Activated T-cell treated with anti-CD3 and anti-CD28 coated beads, Interleukin-2, amount 50 U/mL, for 72 hours (primary cell): ENCODE results near the gene PTH2. TPM values are rescaled to one million over a fixed set of nuclear protein-coding genes. Genes with fewer than 3 reads are reported as not detected.
"Not testable (repeated sequence)": the region's sequence is repeated elsewhere in the genome, so short reads cannot be mapped to it uniquely, and the experiment has no call there.

Source experiments
- ATAC-seq, 2 donors: fragments of 150-1000 bp; cut with Tn5 transposase; replicated peaks in 1 of 2; 2 replicates each; pipeline ENCODE4 v1.10.0; 2021; ENCODE audit warnings: moderate library complexity in 2 of 2, mild to moderate bottlenecking in 1 of 2
- DNase-seq, 2 donors: peaks; one replicate each; pipeline ENCODE4 v3.0.0; 2021 to 2022; ENCODE audit warnings: mixed read lengths in 1 of 2
- H3K27ac Mint-ChIP-seq: one replicate; pipeline ENCODE4 v1.8.0; 2022; ENCODE audit warnings: mild to moderate bottlenecking, moderate library complexity, mixed read lengths
- H3K27me3 Mint-ChIP-seq: one replicate; pipeline ENCODE4 v1.8.0; 2022; ENCODE audit warnings: low read depth, mixed read lengths
- H3K36me3 Mint-ChIP-seq, 2 donors: one replicate each; pipeline ENCODE4 v1.8.0; 2022; ENCODE audit warnings: mixed read lengths in 2 of 2, mild to moderate bottlenecking in 1 of 2; ENCODE audit not compliant: insufficient read depth in 2 of 2
- H3K4me1 Mint-ChIP-seq: one replicate; pipeline ENCODE4 v1.8.0; 2022; ENCODE audit warnings: low read depth, mixed read lengths
- H3K4me3 Mint-ChIP-seq, 2 donors: one replicate each; pipeline ENCODE4 v1.8.0; 2022; ENCODE audit warnings: mild to moderate bottlenecking in 2 of 2, mixed read lengths in 2 of 2, moderate library complexity in 2 of 2
- H3K9me3 Mint-ChIP-seq, 2 donors: one replicate each; pipeline ENCODE4 v1.8.0; 2022; ENCODE audit warnings: mixed read lengths in 2 of 2
- total RNA-seq, 2 donors: library from RNA; stranded (reverse); gene quantifications; one replicate each; pipeline ENCODE4 v1.2.3, GENCODE V29; 2022

Gene PTH2
- total RNA-seq, 2 donors from 2014 or later, result not detected

DNA sequence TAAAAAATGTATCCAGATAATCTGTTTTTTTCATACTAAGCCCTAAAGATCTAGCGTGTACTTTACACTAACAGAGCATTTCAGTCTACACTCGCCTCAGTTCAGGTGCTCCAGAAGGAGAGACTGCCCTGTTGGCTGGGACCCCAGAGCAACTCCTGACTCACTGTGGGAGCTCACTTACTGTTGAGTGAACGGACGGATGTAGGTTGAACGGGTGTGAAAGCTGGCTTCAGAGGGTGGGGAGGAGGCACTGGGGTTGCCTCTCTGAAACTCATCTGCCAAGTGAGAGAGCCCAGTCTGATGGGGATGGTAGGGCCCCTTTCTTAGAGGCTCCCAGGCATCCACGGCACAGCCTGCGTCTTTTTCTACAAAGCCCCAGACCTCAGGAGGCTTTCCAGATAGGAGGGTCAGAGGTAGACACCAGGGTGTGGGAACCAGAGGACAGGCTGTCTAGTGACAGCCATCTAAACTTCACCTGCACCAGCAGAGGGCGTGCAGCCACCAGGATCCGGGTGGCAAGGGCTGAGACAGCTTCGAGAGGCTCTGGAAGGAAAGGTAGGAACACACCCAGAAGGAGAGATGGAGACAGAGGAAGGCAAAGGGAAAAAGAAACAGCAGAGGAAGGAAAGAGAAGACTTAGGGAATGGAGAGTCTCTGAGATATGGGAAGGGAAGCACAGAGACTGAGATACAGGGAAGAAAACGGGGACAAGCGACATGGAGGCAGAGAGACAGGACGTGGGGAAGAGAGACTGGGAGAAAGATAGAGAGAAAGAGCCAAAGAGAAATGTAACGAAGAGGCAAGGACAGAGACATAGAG lies 31.5 kb downstream of the PTH2 start:
- DNase-seq, result peak; percentile 78 to 83
- H3K27me3 Mint-ChIP-seq, result peaks cover 7% of the 10 kb centered on the region
- H3K36me3 Mint-ChIP-seq, result no peaks in the 10 kb centered on the region
- peak; percentile 89 to 91 for ATAC-seq
- no peak overlapping the region for H3K27ac Mint-ChIP-seq
- H3K9me3 Mint-ChIP-seq, result no peaks in the 10 kb centered on the region
- H3K4me3 Mint-ChIP-seq, result no peak overlapping the region
- H3K4me1 Mint-ChIP-seq, result peaks cover 27% of the 10 kb centered on the region

DNA sequence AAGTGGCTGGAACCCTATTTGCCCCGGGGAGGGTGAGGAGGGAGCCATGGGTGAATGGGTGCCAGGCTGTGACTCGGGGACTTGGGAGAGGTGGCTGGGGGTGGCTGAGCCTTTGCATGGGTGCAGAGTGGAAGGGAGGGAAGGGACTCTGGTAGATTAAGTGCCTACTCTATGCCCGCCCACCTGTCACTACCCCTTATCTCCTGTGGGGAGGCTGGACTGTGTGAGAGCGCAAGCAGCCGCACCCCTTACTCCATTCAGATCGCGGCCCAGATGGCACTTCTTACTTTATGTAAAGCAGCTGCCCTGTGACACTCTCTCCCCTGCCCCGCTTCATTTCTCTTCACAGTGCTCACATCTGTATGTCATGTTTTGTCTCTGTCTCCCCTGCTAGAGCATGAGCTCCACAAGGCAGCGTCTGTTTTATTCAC lies 32.3 kb downstream of the PTH2 start:
- peaks cover 27% of the 10 kb centered on the region for H3K4me1 Mint-ChIP-seq
- no peaks in the 10 kb centered on the region for H3K9me3 Mint-ChIP-seq
- no peak for ATAC-seq
- DNase-seq, result no peak
- no peaks in the 10 kb centered on the region for H3K36me3 Mint-ChIP-seq
- no peak overlapping the region for H3K4me3 Mint-ChIP-seq
- peaks cover 7% of the 10 kb centered on the region for H3K27me3 Mint-ChIP-seq
- no peak overlapping the region for H3K27ac Mint-ChIP-seq

DNA sequence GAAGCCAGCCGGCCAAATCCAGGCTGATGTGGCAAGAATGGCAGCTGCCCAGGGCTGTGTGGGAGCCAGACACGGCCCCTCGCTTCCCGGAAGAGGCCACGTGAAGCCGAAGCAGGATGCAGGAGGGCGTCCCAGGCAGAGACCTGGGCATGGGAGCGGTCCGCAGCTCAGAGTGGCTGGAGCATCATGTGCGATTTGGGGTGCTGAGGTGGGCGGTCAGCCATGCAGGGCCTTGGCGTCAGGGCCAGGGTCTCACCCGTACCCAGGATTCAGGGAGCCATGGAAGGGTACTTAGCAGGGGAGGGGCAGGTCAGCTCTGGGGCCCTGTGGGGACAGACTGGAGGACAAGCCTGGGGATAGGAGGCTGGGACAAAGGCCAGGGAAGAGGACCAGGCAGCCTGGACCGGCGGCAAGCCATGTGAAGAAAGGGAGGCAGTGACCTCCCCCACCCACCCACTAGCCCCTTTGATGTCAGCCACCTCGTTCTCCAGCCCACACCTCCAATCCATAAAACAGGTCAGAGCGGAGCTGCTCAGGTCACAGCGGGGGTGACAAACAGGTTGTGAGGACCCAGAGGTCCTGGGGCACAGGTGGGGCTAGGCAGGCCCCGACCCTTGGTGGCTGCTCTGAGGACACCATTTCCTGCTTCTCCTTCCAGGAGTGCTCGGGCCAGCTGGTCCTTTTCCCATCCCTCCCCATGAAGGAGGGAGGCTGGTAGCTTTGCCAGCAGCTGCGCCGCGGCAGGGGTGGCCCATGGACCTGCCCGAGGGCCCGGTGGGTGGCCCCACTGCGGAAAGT lies 32.9 kb downstream of the PTH2 start:
- H3K9me3 Mint-ChIP-seq, result no peaks in the 10 kb centered on the region
- ATAC-seq (no peak), DNase-seq (no peak)
- H3K4me3 Mint-ChIP-seq, result no peak overlapping the region
- H3K27ac Mint-ChIP-seq, result no peak overlapping the region
- peaks cover 7% of the 10 kb centered on the region for H3K27me3 Mint-ChIP-seq
- H3K4me1 Mint-ChIP-seq, result peaks cover 27% of the 10 kb centered on the region
- no peaks in the 10 kb centered on the region for H3K36me3 Mint-ChIP-seq

DNA sequence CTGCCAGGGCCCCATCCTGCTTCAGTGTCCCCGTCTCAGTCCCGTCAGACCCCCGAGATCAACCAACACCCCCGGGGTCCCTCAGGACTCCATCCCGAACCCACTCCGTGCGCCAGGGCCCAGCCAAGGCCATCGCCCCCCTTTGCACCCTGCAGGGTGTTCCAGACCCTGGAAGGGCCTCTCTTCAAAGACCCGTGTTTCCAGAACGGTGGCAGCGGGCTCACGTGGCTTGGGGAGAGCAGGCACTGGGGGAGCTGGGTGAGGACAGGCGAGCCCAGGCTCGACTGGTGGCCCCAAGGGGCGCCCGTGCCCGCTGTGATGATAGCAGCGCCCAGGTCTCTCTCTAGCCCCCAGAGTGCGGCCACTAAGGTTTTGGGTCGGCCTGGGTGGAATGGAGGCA lies 33.8 kb downstream of the PTH2 start:
- H3K27me3 Mint-ChIP-seq, result peaks cover 7% of the 10 kb centered on the region
- ATAC-seq (no peak), DNase-seq (no peak)
- H3K9me3 Mint-ChIP-seq, result no peaks in the 10 kb centered on the region
- H3K4me1 Mint-ChIP-seq, result peaks cover 27% of the 10 kb centered on the region
- H3K4me3 Mint-ChIP-seq, result no peak overlapping the region
- H3K36me3 Mint-ChIP-seq, result no peaks in the 10 kb centered on the region
- no peak overlapping the region for H3K27ac Mint-ChIP-seq

DNA sequence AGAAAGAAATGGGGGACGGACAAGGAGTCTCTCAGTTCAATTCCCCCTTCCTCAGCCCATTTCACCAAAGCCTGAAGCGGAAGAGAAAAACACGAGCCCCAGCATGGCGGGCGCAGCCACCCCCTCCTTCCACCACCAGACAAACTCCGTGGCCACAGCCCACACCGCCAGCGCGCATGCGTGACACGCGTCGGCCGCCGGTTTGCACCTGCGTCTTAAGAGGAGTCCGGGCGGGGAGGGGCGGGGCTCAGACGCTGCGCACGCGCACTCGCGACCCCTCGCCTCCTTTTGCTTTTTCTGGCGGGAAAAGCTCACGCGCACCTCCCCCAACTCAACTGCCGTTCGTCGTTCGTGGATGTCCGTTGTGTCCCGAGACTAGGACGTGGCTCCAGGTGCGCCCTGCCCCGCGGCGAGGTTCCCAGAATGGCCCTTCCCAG lies 35.3 kb downstream of the PTH2 start, which contains the start of gene KASH5:
Gene KASH5, plus strand, starts transcription at position 314 of the 437 bp plus-strand sequence. CDS start 2,635 bp downstream, outside the sequence.
- H3K36me3 Mint-ChIP-seq, result no peaks in the 10 kb centered on the region

DNA sequence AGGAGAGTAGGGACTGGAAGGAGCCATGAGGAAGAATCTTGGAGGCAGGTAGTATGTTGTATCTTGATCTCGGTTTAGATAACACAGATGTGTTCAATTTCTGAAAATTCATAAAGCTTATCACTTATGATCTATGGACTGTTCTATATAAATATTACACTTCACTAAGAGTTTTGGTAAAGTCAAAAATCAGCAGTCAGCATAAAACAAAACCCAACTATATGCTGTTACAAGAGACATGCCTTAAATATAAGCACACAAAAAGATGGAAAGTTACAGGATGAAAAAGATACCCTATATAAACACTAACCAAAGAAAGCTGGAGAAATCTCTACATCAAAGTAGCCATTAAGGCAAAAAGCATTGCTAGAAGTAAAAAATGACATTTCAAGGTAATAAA lies 39.6 kb downstream of the PTH2 start:
- Mint-ChIP-seq H3K27me3 (no peaks in the 10 kb centered on the region), H3K9me3 (peaks cover 4 to 6% of the 10 kb centered on the region in 2 donors), H3K4me1 (peaks cover 15% of the 10 kb centered on the region), H3K4me3 (no peak overlapping the region), H3K27ac (no peak overlapping the region), H3K36me3 (peaks cover 3 to 8% of the 10 kb centered on the region in 2 donors)
- no peak for ATAC-seq
- no peak for DNase-seq

More for the DNA sequence above, 35.3 kb downstream of the PTH2 start, which contains the start of gene KASH5:
- Mint-ChIP-seq H3K27ac (peak within 1 kb of the TSS; percentile 79), H3K9me3 (no peaks in the 10 kb centered on the region), H3K4me1 (peaks cover 27% of the 10 kb centered on the region), H3K4me3 (peak within 1 kb of the TSS; percentile 46 to 48), H3K27me3 (peaks cover 7% of the 10 kb centered on the region)
- peak; percentile 67 to 76 for ATAC-seq
- peak; percentile 85 to 91 for DNase-seq

DNA sequence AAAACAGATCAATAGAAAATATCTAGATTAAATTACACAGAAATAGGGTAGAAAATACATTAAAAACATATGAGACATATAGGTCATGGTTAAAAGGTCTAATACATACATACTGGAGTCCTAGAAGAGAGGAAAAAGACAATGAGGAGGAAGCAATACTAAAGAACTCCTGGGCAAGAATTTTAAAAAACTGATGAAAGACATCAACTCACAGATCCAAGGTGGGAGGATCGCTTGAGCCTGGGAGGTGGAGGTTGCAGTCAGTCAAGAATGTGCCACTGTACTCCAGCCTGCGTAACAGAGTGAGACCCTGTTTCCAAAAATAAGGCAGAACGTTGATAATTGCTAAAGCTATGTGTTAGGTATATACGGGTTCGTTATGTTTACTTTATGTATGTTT lies 40.6 kb downstream of the PTH2 start:
- no peak overlapping the region for H3K4me3 Mint-ChIP-seq
- no peaks in the 10 kb centered on the region for H3K27me3 Mint-ChIP-seq
- peaks cover 3 to 8% of the 10 kb centered on the region in 2 donors for H3K36me3 Mint-ChIP-seq
- no peak overlapping the region for H3K27ac Mint-ChIP-seq
- H3K9me3 Mint-ChIP-seq, result peaks cover 4 to 6% of the 10 kb centered on the region in 2 donors
- peaks cover 6% of the 10 kb centered on the region for H3K4me1 Mint-ChIP-seq
- no peak for DNase-seq
- no peak for ATAC-seq

DNA sequence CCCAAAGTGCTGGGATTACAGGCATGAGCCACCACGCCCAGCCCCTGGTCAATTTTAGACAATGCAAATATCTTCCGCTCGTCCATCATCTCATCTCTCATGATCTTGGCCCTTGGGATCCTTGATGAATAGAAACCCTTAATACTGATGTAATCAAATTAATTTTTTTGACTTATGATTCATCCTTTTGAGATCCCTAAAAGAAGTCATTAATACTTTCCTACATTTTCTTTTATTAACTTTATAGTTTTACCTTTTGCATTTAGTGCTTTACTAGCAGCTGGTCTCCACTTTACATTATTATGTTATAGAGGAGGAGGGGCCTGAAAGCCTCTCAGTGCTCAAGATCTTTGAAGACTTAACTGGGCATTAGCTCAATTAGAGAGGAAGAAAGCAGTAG lies 42.9 kb downstream of the PTH2 start:
- peaks cover 4 to 6% of the 10 kb centered on the region in 2 donors for H3K9me3 Mint-ChIP-seq
- no peak overlapping the region for H3K4me3 Mint-ChIP-seq
- H3K27ac Mint-ChIP-seq, result no peak overlapping the region
- ATAC-seq (no peak), DNase-seq (no peak)
- no peaks in the 10 kb centered on the region for H3K4me1 Mint-ChIP-seq
- H3K27me3 Mint-ChIP-seq, result peaks cover 8% of the 10 kb centered on the region
- H3K36me3 Mint-ChIP-seq, result peaks cover 3 to 8% of the 10 kb centered on the region in 2 donors

DNA sequence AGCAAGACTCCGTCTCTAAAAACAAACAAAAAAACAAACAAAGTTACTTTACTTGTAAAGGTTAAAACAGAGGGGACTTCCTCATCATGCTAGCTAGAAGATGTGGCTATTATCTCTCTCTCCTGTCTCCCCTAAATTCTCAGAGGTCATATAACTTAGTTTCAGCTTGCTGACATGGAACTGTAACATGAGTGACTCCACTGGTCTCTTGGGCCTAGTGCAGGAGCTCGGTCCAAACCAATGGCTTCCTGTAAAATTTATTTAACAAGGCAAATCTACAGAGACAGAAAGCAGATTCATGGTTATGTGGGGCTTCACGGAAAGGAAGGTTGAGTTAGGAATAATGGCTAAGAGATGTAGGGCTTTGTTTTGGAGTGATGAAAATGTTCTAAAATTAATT lies 44.7 kb downstream of the PTH2 start:
- ATAC-seq (no peak), DNase-seq (no peak)
- Mint-ChIP-seq H3K4me1 (no peaks in the 10 kb centered on the region), H3K27me3 (peaks cover 8% of the 10 kb centered on the region), H3K27ac (no peak overlapping the region), H3K9me3 (peaks cover 4 to 6% of the 10 kb centered on the region in 2 donors), H3K36me3 (peaks cover 3 to 8% of the 10 kb centered on the region in 2 donors), H3K4me3 (no peak overlapping the region)

DNA sequence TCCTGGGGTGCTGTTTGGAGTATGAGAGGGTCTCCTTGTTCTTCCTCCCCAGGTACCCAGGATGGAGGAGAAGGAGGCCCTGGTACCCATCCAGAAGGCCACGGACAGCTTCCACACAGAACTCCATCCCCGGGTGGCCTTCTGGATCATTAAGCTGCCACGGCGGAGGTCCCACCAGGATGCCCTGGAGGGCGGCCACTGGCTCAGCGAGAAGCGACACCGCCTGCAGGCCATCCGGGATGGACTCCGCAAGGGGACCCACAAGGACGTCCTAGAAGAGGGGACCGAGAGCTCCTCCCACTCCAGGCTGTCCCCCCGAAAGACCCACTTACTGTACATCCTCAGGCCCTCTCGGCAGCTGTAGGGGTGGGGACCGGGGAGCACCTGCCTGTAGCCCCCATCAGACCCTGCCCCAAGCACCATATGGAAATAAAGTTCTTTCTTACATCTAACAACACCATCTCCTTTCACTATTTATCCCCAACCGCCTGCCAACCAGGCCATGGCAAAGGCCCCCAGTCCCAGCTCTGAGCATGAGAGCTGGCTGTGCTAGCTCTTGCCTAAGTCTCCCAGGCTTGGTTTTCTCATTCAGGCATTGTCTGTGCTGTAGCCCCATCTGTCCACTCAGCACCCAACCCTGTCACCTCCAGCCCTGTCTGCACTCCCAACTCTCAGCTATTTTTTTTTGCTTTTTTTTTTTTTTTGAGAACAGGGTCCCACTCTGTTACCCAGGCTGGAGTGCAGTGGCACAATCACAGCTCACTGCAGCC lies 48.4 kb downstream of the PTH2 start:
- H3K27me3 Mint-ChIP-seq, result peaks cover 8% of the 10 kb centered on the region
- peaks cover 0 to 3% of the 10 kb centered on the region in 2 donors for H3K9me3 Mint-ChIP-seq
- H3K4me3 Mint-ChIP-seq, result no peak overlapping the region
- H3K4me1 Mint-ChIP-seq, result no peaks in the 10 kb centered on the region
- no peak for ATAC-seq
- DNase-seq, result no peak
- no peak overlapping the region for H3K27ac Mint-ChIP-seq
- H3K36me3 Mint-ChIP-seq, result no peaks in the 10 kb centered on the region

DNA sequence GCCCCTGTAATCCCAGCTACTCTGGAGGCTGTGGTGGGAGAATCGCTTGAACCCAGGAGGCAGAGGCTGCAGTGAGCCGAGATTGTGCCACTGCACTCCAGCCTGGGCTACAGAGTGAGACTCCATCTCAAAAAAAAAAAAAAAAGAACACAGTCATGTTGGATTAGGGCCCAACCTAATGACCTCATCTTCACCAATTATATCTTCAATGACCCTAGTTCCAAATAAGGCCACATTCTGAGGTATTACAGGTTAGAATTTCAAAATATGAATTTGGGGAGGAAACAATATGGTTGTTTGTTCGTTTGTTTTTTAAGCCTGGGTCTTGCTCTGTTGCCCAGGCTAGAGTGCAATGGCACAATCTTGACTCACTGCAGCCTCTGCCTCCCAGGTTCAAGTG lies 50.1 kb downstream of the PTH2 start:
- DNase-seq, H3K27ac Mint-ChIP-seq, H3K4me1 Mint-ChIP-seq, H3K36me3 Mint-ChIP-seq, ATAC-seq, H3K9me3 Mint-ChIP-seq, H3K27me3 Mint-ChIP-seq, H3K4me3 Mint-ChIP-seq: not testable (repeated sequence)
